Activated T-cell treated with anti-CD3 and anti-CD28 coated beads for 1 hour (primary cell): ENCODE results near the gene TBC1D1.

ENCODE experiments used
- DNase-seq: peaks from one replicate; pipeline ENCODE4 v3.0.0-alpha.2; 2020; ENCODE audit warnings: low read depth

The TBC1D1 gene

DNA sequence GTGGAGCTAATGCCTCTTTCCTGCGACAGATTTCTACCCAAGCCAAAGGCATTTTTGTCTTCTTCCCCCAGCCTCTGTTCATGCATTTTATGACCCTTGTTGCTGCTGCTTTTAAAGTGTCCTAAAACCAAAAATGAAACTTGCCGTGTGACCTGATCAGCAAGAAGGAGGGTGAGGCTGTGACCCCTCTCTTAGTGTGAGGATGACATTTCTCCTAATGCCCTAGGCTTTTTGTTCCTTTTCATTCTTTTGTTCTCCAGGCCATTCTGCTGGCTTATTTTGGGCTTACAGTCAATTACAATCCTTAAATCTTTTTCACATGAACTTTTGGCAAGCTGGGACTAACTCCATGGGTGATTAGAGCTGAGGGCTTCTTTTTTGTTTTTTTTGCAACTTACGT is 103.7 kb downstream of the TBC1D1 start:
- DNase-seq = no peak

DNA sequence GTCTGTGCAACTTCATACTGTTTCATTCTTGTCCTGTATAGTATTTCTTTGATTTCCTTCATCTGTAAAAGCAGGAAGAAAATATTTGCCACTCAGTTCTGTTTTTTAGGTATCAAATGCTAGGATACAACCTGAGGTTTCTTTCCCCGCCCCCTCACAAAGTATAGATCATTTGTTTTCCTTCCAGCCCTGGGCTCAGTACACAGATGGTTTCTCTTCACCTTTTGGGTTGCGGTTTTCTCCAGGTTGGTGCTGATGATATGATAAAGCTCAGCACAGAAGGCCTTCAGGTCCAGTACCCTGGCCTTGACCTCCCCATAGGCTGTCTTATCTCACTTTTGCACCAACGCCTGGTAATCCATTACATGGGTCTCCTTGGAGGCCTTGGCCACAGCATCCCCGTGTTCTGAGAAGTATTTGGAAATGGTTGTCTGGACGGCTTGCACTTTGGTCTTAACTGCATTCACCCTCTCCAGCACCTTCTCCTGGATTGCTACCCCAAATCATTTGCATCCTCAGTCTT is 104.5 kb downstream of the TBC1D1 start:
- DNase-seq = no peak

GRCh38 chr4:37995981-37996775 is 105.3 kb downstream of the TBC1D1 start:
- no peak for DNase-seq

- DNase-seq = no peak
These were observed 107.3 kb downstream of the TBC1D1 start for GRCh38 chr4:37998226-37998625.

- DNase-seq = no peak
These were observed 108.3 kb downstream of the TBC1D1 start for GRCh38 chr4:37999000-37999716.

DNA sequence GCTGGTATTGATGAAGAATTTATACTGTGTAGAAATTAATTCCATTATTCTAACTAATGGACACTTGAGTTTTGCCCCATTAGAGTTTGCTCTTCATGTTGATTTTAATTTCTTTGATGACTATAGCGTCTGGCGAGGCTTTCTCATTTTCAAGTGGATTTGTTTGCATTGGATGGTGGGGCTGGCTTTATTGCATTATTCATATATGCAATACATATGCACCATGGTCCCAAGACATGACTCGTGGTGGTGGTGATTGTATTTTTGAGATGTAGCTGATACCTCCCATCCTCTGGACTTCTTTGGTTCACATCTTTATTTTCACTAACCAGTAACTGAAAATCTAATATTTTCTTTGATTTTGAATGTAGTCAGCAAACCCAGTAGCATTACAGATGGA is 109.1 kb downstream of the TBC1D1 start:
- no peak for DNase-seq

GRCh38 chr4:38001927-38002326 is 111.0 kb downstream of the TBC1D1 start:
- no peak for DNase-seq

- DNase-seq = no peak
These were observed 111.7 kb downstream of the TBC1D1 start for GRCh38 chr4:38002451-38003071.

DNA sequence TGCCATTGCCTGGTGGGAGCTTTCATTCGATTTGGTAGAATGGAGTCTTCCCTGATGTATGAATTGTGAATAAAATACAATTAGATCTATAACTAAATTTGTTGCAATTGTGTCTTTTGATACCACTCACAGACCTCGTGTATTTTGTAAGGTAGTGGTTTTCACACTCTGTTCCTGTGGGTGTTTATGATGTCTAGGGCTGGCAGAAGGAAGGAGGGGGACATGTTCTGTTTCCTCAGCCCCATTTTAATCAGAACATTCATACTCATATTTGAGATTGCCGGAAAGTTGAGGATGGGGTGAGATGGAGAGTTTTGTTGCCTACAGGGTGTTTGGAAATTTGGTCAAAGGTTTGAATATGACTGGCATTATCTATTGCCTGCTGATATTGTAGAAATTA is 112.2 kb downstream of the TBC1D1 start:
- DNase-seq = no peak

- DNase-seq = no peak
These were observed 112.7 kb downstream of the TBC1D1 start for GRCh38 chr4:38003628-38004027.

DNA sequence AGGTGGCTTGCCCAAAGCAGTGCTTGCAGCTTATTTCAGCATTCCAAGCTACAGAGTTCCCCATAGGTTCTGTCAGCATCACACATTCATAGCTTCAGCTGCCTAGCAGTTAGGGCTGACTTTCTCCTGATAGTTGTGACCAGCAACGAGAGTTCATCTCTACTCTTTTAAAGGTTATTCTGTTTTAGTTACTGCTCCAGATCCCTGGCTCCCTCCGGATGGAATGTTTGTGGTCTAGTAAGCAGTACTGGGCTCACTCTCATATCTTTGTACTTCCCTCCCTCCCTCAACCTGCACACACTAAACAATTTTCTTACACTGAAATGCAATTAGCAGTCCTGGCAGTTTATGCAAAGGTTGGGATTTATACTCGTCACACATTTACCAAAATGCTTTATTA is 113.2 kb downstream of the TBC1D1 start:
- no peak for DNase-seq

DNA sequence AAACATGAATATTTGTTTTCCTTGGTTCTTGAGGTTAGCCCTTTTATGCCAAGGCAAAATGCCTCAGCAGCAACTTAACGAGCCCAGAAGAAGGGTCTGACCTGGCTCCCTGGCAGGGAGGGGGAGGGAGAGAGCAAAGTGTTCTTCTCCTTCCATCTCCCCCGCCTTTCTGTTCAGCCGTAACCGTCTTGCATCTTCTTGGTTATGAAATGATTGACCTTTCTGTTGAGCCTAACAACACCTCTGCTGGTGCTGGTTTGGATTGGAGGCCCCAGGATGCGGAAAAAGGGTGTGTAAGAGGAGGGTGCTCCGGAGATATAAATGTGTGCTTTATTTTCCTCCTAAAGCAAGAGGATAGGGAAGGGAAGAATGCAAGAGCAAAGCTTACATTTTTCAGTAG is 114.0 kb downstream of the TBC1D1 start:
- no peak for DNase-seq

DNA sequence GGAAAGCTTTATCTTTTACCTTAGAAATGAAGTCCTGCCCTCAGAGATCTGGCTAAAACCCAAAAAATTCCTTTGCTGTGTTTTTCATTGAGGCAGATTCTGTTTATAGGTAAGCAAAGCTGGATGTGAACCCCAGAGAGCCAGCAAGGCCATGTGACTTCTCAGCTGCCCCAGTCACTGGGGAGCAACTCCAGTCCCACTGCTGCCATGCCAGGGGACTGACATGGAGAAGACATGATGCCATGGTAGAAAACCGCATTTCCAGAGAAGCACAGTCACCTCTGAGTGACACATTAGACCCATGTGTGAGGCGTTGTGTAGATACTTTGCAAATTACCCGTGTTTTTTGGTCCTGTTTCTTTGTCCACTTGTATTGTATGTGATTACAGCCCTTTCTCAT is 114.8 kb downstream of the TBC1D1 start:
- no peak for DNase-seq

- no peak for DNase-seq
These were observed 116.8 kb downstream of the TBC1D1 start for GRCh38 chr4:38007645-38008044.

DNA sequence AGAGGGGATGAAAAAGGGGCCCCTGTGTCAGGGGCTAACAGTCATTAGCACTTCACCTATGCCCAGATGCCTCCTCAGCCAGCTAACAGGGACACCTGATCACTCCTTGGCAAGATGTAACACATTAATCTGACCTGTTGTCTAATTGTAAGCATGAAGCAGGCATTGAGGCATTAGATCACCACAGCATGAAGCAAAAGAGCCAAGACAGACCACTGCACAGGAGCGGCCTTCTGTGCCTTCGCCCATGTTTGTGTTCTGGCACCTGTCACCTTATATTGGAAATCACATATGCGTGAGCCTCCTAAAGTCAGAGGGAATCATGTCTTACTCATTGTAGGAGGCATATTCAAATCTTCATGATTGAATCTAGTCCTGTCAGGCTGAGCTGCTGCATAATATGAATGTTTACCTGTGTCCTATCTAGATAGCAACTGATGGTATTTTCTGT is 117.7 kb downstream of the TBC1D1 start:
- no peak for DNase-seq

DNA sequence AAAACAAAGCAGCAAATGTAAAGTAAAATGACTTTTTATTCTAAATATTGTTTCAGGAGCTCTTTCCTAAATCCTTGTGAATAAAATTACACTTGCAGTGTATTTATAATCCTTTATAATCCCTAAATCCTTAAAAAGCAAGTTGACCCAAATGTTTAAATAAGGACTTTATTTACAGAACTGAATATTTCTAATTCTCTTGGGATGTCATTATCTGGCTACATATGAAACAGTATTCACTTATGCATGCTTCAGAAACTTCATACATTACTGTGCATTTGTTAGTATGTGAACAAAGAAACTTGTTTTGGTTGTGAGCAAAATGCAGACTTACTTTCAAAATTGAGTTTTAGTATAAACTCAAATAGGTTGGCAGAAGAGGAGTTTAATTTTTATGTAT is 118.5 kb downstream of the TBC1D1 start:
- no peak for DNase-seq

GRCh38 chr4:38009949-38010348 is 119.1 kb downstream of the TBC1D1 start:
- DNase-seq = no peak

DNA sequence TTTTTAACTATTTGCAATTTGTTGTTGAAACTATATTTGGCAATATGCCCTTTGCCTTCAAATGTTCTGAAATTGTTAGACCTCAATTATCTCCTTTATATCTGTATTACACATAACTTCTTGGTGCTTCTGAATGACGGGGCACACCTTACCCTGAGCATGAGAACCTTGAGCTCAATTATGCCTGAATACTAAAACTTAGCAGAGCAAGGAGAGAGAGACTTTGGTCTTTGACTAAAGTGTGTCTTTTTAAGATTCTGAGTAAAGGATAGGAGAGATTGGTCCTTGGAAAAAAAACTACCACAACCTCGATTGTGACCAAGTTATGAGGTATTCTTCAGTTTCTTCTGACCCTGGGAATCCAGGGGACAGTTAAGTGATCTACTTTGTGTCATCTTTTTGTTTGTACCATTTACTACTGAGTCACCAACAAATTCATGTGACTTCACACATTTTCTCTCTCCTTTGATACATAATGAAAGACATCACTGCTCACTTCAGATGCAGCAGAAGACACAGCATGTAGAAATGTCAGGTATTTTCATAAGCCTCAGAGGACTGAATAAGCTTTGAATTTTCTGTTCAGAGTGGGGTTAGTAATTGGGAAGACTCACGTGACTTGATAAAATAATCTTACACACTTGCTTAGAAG is 120.8 kb downstream of the TBC1D1 start:
- DNase-seq = no peak

DNA sequence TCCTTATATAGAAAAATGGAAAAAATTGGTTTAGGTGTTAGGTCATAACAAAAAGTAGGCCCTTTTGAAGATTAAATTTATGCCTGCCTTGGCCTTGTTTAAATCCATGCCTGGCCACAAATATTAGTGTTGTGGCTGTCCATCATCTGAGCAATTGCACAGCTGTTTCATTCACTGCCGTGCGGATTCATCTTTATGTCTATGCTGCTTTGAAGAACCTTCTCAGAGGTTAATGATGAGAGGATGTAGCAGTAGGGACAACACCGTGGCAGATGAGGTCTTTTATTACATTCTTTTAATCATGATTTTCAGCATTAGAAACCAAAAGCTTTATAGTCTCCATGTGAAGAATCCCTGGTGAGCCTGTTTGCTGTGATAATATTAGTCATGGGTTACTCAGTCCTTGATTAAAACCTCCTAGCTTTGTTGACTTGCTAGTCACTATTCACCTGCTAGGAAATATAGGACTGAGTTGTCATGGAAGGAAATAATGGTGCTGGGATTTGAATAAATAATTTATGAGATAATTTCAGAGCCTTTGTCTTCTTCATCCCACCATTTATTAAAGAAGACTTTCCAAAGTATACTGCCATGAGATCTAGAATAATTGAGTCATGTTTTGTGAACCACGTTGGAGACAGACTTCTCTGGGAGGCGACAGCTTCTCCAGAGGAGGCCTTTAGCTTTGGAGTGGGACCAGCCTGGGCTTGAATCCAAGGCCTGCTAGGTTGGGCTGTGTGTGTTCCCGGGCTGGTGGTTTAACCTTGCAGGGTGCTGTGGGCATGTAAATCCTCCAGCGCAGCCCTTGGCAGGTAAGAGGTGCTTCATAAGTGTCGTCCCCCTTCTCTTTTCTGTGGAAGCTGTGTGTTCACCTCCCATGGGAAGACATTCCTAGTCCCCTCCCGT is 122.8 kb downstream of the TBC1D1 start:
- no peak for DNase-seq

DNA sequence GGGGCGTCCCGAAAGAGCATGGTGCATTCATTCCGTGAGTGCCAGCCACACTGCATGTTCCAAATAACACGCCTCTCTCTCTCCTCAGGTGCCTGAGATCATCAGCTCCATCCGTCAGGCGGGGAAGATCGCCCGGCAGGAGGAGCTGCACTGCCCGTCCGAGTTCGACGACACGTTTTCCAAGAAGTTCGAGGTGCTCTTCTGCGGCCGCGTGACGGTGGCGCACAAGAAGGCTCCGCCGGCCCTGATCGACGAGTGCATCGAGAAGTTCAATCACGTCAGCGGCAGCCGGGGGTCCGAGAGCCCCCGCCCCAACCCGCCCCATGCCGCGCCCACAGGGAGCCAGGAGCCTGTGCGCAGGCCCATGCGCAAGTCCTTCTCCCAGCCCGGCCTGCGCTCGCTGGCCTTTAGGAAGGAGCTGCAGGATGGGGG is 123.6 kb downstream of the TBC1D1 start:
- DNase-seq = no peak

DNA sequence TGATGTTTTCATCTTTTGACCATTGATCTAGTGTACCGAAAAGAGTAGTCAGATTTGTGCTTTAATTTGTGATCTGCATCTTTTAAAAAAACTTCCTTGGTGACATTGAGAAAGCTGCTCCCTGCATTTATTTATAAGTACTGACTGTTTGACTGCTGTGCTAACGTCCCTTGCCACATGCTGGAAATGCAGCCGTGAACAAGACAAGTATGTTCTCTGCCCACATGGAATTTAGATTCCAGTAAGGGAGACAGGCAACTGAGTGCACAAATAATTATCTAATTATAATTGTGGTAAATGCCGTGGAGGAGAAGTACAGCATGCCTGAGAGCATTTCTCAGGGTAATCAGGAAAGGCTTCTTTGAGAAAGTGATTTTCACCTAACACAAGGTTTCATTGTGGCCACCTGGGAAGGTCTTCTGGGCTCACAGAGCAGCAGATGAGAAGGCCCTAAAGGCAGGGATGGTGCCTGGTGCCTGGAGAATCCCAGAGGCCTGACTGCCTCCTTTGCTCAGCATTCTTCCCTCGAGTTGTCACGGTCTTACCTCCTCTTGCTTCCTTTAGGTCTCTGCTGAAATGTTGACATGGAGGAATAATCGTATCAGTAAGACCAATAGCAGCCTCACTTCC is 125.1 kb downstream of the TBC1D1 start:
- no peak for DNase-seq
